A673 (cell line): ENCODE results near the gene ECE1.

Source experiments
- CTCF ChIP-seq: fragments of 300-800, 200-600 bp; sonication (generic); conservative IDR thresholded peaks from 2 replicates; pipeline ENCODE4 v1.5.1; 2017; ENCODE audit warnings: low read depth, mild to moderate bottlenecking, antibody characterized with exemption, low read length, moderate library complexity, mixed read lengths
- EZH2 ChIP-seq: fragments of 200-600 bp; sonication (generic); IDR thresholded peaks from 2 replicates; pipeline ENCODE4 v1.6.1; 2017; ENCODE audit warnings: borderline replicate concordance, low read depth, mild to moderate bottlenecking, mixed read lengths, antibody characterized with exemption, low read length; ENCODE audit not compliant: poor library complexity, severe bottlenecking

DNA sequence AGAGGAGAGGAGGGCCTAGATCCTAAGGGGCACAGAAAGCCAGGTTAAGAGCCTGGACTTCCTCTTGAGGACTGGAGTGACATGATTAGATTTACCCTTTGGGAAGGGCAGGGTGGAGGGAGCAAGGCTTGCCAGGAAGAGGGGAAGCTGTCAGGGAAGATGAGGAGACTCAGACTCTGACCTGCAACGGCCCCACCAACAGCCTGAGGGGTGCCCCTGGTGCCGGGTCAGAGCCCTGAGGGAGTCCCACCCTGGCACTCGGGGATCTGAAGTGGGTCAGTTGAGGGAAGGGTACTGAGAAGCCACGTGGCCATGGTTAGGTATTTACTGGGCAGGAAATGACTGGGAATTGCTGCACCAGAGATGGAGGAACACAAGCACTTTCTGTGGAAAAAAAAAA is 9.8 kb downstream of the ECE1 start:
- TF ChIP-seq CTCF = no peak
- TF ChIP-seq EZH2 = no peak
